ENCODE data around the gene PAPLN. TPM values are rescaled to one million over a fixed set of nuclear protein-coding genes. Genes with fewer than 3 reads are reported as not detected.

Gene PAPLN
- total and polyA plus RNA-seq, 9 of the 15 experiments (the other 6 are each of a cell fraction or from before 2014, with no cell fraction given), result 0.43 to 3.5 (median 1.7) TPM

GRCh38 chr14:73234029-73234428 is 3.3 kb upstream of the PAPLN start:
- ATAC-seq, result no peak
- no peak overlapping the region for H3K4me2 ChIP-seq (ENCODE audit: insufficient read depth, low read length)

GRCh38 chr14:73234586-73235394 is 2.5 kb upstream of the PAPLN start:
- H4K20me1 ChIP-seq (replicated peaks; ENCODE audit: control insufficient read depth, insufficient read depth, low read length), result 0 out of 2 replicates have a peak, but pooled peaks cover 4% of the 10 kb centered on the region
- in situ Hi-C loops (cut with MboI), result loop anchor here (10.0 kb wide), 1 partner anchor 720 kb away; no protein-coding TSS in a partner anchor
- H3K4me1 ChIP-seq (replicated peaks in 1 of 2; ENCODE audit: control insufficient read depth in 2 of 2, insufficient read depth in 2 of 2, low read length in 2 of 2), result peaks cover 5 to 28% of the 10 kb centered on the region in 2 experiments; a peak in 4 of 5 replicates
- FAIRE-seq (no peak), DNase-seq (ENCODE audit: extremely low read depth in 1 of 4, low spot score in 3 of 4) (no peak), ATAC-seq (no peak)
- no peaks in the 10 kb centered on the region for H3K36me3 ChIP-seq (ENCODE audit: control insufficient read depth, insufficient read depth, low read length)
- H3K4me3 ChIP-seq, result no peak overlapping the region
- H3K9me1 ChIP-seq (ENCODE audit: control insufficient read depth, insufficient read depth, low read length), result peaks cover 2% of the 10 kb centered on the region
- H3K79me2 ChIP-seq (ENCODE audit: control insufficient read depth, insufficient read depth, low read length), result no peaks in the 10 kb centered on the region
- WGBS (ENCODE audit: insufficient coverage, low coverage, missing lambda C conversion rate), result 1% methylated on average over 9 of the region's 11 CpGs
- no peaks in the 10 kb centered on the region for H3K9me3 ChIP-seq (replicated peaks; ENCODE audit: control insufficient read depth, insufficient read depth, low read depth, low read length)
- no peak overlapping the region for H2AFZ ChIP-seq (ENCODE audit: low read depth, low read length)
- ChIA-PET CTCF (ENCODE audit: low intra/inter-chr PET ratio) (no interaction called here), POLR2A (no interaction called here)
- TF ChIP-seq NCOA6 (IDR thresholded peaks at IDR 0.05), result no peak
- TF ChIP-seq ZNF121 (CRISPR knock-in tag; conservative IDR thresholded peaks at IDR 0.05), result 0 out of 2 replicates have a peak, but pooled peaks have one; percentile 18
- no TSS peak for BruUV-seq (replicated peaks)
- no peak overlapping the region for H3K9ac ChIP-seq (ENCODE audit: insufficient read depth in 1 of 2, low read depth in 2 of 2, low read length in 2 of 2)
- intact Hi-C loops (cut with micrococcal nuclease), result loop anchor here (5.0 kb wide), 1 partner anchor 238 kb away; no protein-coding TSS in a partner anchor
- no peak overlapping the region for H3K27ac ChIP-seq (ENCODE audit: extremely low read depth, low read depth, low read length)
- no peak overlapping the region for H3K4me2 ChIP-seq (ENCODE audit: insufficient read depth, low read length)
- peaks cover 37 to 71% of the 10 kb centered on the region in 2 experiments for H3K27me3 ChIP-seq (ENCODE audit: control insufficient read depth in 2 of 2, insufficient read depth in 2 of 2, low read length in 2 of 2)

More at GRCh38 chr14:73234029-73234428, 3.3 kb upstream of the PAPLN start:
- ChIA-PET POLR2A (no interaction called here), CTCF (ENCODE audit: low intra/inter-chr PET ratio) (no interaction called here)
- in situ Hi-C loops (cut with MboI), result loop anchor here (10.0 kb wide), 1 partner anchor 719 kb away; no protein-coding TSS in a partner anchor
- intact Hi-C loops (cut with micrococcal nuclease), result no loop called here
- H3K9me3 ChIP-seq (replicated peaks; ENCODE audit: control insufficient read depth, insufficient read depth, low read depth, low read length), result no peaks in the 10 kb centered on the region
- DNase-seq (ENCODE audit: extremely low read depth in 1 of 4, low spot score in 3 of 4) (no peak), FAIRE-seq (no peak)
- no peak overlapping the region for H3K9ac ChIP-seq (ENCODE audit: insufficient read depth in 1 of 2, low read depth in 2 of 2, low read length in 2 of 2)
- no peak overlapping the region for H3K4me3 ChIP-seq
- peaks cover 2% of the 10 kb centered on the region for H3K9me1 ChIP-seq (ENCODE audit: control insufficient read depth, insufficient read depth, low read length)
- 0 out of 2 replicates have a peak, but pooled peaks cover 4% of the 10 kb centered on the region for H4K20me1 ChIP-seq (replicated peaks; ENCODE audit: control insufficient read depth, insufficient read depth, low read length)
- no peaks in the 10 kb centered on the region for H3K79me2 ChIP-seq (ENCODE audit: control insufficient read depth, insufficient read depth, low read length)
- H3K27me3 ChIP-seq (ENCODE audit: control insufficient read depth in 2 of 2, insufficient read depth in 2 of 2, low read length in 2 of 2), result peaks cover 34 to 63% of the 10 kb centered on the region in 2 experiments
- TF ChIP-seq ZNF444 (CRISPR knock-in tag; IDR thresholded peaks at IDR 0.05) (no peak), NFIC (IDR thresholded peaks at IDR 0.05) (peak; percentile 29; the same call in 1 of the 2 replicates), HNRNPLL (IDR thresholded peaks at IDR 0.05; ENCODE audit: low read depth, low read length, poor library complexity, severe bottlenecking) (no peak), ZFP36 (IDR thresholded peaks at IDR 0.05; ENCODE audit: low read depth, low read length, partially characterized antibody) (peak; percentile 50), KAT7 (CRISPR knock-in tag; IDR thresholded peaks at IDR 0.05; ENCODE audit: borderline replicate concordance) (no peak)
- no peaks in the 10 kb centered on the region for H3K36me3 ChIP-seq (ENCODE audit: control insufficient read depth, insufficient read depth, low read length)
- H3K27ac ChIP-seq (ENCODE audit: extremely low read depth, low read depth, low read length), result no peak overlapping the region
- H2AFZ ChIP-seq (ENCODE audit: low read depth, low read length), result no peak overlapping the region
- H3K4me1 ChIP-seq (replicated peaks in 1 of 2; ENCODE audit: control insufficient read depth in 2 of 2, insufficient read depth in 2 of 2, low read length in 2 of 2), result peaks cover 5 to 24% of the 10 kb centered on the region in 2 experiments; a peak in 4 of 5 replicates
- no TSS peak for BruUV-seq (replicated peaks)
- 2% methylated on average over 5 of the region's 5 CpGs for WGBS (ENCODE audit: insufficient coverage, low coverage, missing lambda C conversion rate)
